ENCODE data around the gene KRTAP4-5.
"Not testable (repeated sequence)": the region's sequence is repeated elsewhere in the genome, so short reads cannot be mapped to it uniquely, and the experiment has no call there.

- not testable (repeated sequence) for TF ChIP-seq POLR2A (IDR thresholded peaks at IDR 0.05; ENCODE audit: low read depth, low read length); TAF1 (IDR thresholded peaks at IDR 0.05; ENCODE audit: borderline replicate concordance, low read depth, low read length); POLR2AphosphoS5 (IDR thresholded peaks at IDR 0.05; ENCODE audit: low read depth, low read length)
These were observed 29.6 kb downstream of the KRTAP4-5 start for GRCh38 chr17:41119696-41120690.
